GM03348 (cell line): ENCODE data around the gene PDZD2.
"Not testable (repeated sequence)": the region's sequence is repeated elsewhere in the genome, so short reads cannot be mapped to it uniquely, and the experiment has no call there.

ENCODE experiments used
- DNase-seq: peaks from one replicate; pipeline ENCODE4 v3.0.0; 2012; ENCODE audit warnings: low spot score

The PDZD2 gene

GRCh38 chr5:31934156-31934555 lies 295.2 kb downstream of the PDZD2 start:
- DNase-seq: no peak

- peak; percentile 28 for DNase-seq
Measured at GRCh38 chr5:31935496-31936369, 296.8 kb downstream of the PDZD2 start.

- DNase-seq: no peak
Measured at GRCh38 chr5:31936683-31937082, 297.8 kb downstream of the PDZD2 start.

- no peak for DNase-seq
Measured at GRCh38 chr5:31937226-31937625, 298.3 kb downstream of the PDZD2 start.

GRCh38 chr5:31937703-31938102 lies 298.8 kb downstream of the PDZD2 start:
- no peak for DNase-seq

DNA sequence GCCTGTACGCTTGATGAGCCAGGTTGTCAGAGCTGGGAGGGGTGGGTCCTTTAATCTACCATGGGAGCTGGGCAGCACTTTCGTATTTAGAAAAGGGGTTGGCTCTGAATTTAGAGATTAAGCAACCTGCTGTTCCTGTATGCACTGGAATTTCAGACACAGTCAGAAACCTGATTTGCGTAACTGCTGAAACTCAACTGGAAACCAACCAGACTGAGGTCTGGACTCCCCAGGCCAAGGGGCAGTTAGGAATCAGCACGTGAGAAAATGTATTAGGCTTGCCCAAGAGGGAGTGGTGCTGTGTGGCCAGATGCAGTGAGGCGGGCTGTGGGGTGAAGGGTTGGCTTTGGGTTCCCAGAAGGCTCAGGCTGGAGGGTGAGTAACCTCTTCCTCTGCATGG lies 300.2 kb downstream of the PDZD2 start:
- no peak for DNase-seq

- no peak for DNase-seq
Measured at GRCh38 chr5:31941151-31941755, 302.3 kb downstream of the PDZD2 start.

DNA sequence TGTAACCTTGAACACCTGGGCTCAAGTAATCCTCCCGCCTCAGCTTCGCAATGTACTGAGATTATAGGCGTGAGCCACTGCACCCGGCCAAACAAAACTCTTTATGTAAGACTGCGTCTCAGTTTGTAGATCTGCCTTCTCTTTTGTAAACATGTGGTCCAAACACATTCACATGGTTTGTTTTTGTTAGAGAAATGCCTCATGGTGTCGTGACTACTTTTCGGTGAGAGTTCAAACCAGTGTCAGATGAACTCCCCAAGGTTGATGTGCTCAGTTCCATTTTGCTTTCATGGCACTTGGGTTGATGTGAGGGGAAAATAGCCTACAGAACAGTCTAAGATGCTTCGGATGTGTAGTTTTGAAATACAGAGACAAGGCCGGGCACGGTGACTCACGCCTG lies 303.6 kb downstream of the PDZD2 start:
- DNase-seq: no peak

GRCh38 chr5:31944684-31945445 lies 305.9 kb downstream of the PDZD2 start:
- DNase-seq: no peak

DNA sequence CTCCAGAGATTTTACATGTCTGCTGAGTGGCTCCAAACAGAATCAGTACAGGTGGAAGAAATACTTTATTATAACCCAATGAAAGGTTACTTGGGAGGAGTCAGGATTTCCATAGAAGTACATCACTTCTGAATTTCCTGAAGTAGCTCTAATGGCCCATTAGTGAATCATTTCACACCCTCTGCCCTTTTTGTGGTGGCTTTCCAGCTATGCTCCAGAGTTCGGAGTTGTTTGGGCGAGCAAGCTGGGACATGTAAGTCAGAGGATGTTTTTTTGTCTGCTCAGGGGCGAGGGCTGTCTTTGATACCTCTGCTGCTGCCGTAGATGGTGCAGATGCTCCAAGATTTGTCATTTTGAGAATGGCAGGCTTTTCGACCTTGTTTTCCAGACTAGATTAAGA lies 309.1 kb downstream of the PDZD2 start:
- no peak for DNase-seq

GRCh38 chr5:31952067-31952466 lies 313.1 kb downstream of the PDZD2 start:
- no peak for DNase-seq

GRCh38 chr5:31954091-31954490 lies 315.2 kb downstream of the PDZD2 start:
- no peak for DNase-seq

DNA sequence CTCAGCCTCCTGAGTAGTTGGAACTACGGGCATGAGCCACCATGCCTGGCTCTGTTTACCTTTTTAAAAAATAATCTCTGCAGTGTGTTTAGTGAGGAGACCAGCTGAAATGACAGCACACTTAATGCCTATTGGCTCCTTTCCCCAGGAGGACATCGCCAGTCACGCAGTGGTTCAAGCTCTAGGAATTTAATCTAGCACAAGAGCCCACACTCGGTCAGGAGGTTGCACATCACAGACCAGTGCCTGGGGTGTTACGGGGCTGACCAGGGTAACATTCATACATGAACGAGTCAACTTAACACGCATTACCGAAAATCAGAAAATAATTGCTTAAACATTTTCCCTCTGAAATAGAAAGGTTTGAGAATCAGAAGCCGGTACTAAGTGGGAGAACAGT lies 318.2 kb downstream of the PDZD2 start:
- no peak for DNase-seq

- no peak for DNase-seq
Measured at GRCh38 chr5:31962351-31962751, 323.4 kb downstream of the PDZD2 start.

DNA sequence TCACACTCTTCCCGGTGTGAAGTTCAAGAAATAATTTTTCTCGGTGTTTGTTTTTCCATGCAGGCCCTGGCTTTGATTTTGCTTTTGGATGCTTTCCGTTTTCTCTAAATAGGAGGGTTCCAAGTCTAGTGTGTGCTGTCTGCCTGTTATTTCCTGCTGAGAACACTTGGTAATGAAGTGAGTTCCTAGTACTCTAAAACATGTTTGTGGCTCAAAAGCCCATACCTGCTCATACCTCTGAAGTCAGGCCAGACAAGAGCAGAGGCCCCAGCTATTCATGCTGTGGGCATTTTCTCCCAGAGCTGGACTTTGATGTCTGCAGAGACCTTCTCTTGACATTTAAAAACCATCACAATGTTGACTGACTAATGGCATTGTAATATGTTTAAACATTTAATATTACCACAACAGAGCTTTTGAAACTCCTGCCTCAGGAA lies 324.0 kb downstream of the PDZD2 start:
- DNase-seq: peak; percentile 26

DNA sequence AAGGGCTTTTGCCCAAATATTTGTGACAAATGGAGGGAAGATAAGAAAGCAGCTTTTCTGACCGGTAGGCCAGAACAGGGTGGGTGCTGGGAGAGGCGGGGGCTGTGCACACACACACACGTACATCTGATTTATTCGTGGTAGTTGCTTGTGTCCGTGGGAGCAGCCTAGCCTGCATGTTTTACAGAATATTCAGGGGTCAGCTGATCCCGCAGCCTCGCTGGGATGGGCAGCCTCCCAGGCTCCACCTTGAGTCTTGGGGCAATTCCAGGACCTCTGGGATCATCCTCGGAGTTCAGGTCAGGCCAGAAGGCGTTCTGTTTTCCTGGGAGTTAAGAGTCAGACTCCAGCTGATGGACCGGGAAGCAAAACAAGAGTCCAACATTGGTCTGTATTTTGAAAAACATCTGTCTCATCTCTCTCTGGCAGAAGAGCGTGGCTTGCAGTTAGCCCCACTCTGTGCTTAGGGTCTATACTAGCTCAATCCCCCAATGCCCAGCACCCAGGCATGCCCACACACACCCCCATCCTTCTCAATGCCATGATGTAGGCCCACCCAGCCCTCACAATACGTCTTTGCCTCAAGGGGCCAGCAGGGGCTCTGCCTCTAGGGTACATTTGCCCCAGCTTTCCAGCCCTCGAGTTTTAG lies 324.6 kb downstream of the PDZD2 start:
- DNase-seq: peak; percentile 31

- no peak for DNase-seq
Measured at GRCh38 chr5:31964007-31964360, 325.1 kb downstream of the PDZD2 start.

DNA sequence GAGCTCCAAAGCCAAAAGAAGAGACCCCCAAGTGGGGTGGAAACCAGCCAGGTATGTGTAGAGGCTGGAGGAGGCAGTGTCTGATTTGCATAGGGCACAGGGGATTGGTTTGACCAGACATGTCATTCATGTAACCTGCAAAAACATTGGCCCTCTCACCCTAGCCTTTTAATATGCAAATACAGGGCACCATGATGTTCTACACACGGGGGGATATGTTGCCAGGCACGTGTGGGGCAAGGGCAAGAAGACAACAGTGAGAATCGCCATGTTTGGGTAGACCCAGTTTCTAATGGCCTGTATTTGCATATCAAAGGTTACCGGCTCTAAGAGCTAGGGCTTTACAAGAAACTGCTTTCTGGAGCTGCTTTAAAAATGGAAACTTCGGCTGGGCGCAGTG lies 326.3 kb downstream of the PDZD2 start:
- no peak for DNase-seq

DNA sequence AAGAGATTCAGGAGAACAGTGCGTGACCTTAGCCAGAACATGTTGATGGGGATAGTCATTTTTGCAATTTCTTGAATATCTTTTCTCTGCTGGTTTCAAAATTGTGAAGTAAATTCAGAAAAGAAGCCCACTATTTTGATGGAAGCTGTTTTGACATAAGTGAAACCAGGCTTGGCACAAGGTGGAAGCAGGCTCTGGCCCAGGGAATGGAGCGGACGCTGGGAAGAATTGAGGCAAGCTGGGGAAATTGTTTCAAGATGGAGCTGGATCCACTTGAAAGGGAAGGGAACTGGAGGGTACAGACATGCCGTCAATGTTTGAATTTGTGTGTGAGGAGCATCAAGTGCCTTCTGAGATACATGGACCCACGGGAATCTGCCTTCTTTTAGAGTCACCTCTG lies 328.0 kb downstream of the PDZD2 start:
- no peak for DNase-seq

- DNase-seq: no peak
Measured at GRCh38 chr5:31967461-31967860, 328.5 kb downstream of the PDZD2 start.

DNA sequence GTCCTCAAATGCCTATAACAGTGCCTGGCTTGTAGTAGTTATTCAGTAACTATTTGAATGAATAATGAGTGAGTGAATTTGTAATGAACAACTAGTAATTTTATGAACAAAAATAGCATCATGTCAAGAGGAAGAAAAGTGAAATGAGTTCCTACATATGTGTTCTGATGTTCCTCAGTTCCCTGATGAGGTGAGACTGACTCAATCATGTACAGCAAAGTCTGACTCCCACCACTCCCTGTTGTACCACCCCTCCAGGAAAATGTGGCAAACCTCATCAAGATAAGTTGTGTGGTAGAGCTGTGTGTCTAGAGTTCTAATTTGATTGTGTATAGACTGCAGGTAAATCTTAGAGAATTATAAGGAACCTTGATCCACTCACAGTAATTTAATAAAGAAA lies 333.6 kb downstream of the PDZD2 start:
- no peak for DNase-seq

- DNase-seq: not testable (repeated sequence)
Measured at GRCh38 chr5:31975189-31975612, 336.3 kb downstream of the PDZD2 start.
